ENCODE data around the gene ALCAM. TPM values are rescaled to one million over a fixed set of nuclear protein-coding genes. Genes with fewer than 3 reads are reported as not detected.

The ALCAM gene
- total RNA-seq, 1 donor from 2014 or later = 12.7 TPM

DNA sequence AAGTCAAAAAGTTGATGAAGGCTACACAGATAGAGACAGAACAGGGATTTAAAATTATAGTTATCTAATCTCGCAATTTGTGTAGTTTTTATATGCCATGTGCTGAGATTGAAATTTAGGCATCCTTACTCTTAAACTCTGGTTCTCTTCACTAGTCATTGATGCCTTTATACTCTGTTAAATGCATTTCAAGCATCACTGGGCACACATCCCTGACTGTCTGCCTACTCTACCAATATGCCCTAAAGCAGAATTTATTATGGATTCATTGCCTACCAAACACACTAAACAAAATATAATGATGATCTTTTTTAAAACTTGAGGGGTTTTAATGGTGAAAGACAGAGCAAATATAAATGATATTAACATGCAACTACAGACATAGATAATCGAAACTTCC lies 10.3 kb upstream of the ALCAM start:
- intact Hi-C loops (cut with micrococcal nuclease) = no loop called here

DNA sequence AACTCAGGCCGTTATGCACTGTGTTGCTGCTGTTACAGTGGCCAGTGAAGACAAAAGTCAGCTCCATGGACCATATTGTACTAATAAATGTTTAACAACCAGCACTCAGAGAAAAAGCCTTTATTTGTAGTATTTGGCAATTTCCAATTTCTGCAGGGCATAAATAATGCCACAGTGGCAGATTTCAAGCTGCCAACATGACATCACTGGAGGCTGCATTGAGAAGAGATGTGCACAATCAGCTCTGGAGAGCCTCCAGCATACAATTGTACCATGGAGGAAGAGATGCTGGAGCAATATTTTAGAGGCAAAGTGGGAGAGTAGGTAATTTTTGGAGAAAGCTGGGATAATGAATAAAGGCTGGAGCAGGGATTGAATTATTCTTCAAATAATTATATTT lies 9.7 kb upstream of the ALCAM start:
- intact Hi-C loops (cut with micrococcal nuclease) = no loop called here

DNA sequence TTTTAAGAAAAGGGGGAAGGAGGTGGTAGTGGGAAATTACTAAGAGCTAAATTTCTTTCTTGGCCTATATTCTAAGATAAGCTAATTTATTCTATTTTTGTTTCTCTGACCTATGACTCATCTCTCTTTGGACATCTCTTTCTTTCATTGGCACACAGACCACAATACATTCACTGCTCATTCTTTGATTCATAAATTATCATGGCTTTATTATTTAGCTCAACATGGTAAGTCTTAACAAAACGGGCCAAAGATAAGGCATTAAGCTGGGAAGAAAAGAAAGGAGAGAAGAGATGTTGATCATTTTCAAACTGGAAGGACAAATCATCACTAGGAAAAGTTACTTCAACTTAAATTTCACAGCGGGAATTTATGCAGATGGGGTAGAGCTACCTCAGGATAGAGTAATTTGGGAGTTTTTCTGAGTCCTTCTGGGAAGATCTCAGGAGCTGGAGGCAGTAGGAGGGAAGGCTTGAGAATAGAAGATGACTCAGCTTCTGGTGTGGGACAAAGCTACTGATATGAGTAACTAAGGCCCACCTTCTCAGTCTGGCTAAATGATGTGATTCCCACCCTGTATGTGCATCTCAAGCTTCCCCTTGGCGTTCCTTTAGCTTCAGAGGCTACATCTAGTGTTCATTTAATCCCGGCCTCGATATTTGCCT lies 7.5 kb upstream of the ALCAM start:
- intact Hi-C loops (cut with micrococcal nuclease) = no loop called here

DNA sequence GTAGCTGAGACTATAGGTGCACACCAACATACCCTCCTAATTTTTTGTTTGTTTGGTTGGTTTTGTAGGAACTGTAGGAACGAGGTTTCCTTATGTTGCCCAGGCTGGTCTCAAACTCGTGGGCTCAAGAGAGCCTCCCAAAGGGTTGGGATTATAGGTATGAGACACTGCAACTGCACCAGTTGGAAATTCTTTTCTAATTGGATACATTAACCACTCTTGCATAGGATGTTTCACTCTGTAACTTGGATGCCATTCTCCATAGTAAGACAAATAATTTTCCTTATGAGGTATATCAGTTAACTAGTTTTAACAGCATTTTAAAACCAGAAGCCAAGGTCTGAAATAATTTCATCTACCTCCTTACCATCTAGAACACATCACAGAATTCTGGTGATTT lies 6.7 kb upstream of the ALCAM start:
- intact Hi-C loops (cut with micrococcal nuclease) = no loop called here

- intact Hi-C loops (cut with micrococcal nuclease) = no loop called here
Observed at GRCh38 chr3:105362021-105362665, 4.6 kb upstream of the ALCAM start.

DNA sequence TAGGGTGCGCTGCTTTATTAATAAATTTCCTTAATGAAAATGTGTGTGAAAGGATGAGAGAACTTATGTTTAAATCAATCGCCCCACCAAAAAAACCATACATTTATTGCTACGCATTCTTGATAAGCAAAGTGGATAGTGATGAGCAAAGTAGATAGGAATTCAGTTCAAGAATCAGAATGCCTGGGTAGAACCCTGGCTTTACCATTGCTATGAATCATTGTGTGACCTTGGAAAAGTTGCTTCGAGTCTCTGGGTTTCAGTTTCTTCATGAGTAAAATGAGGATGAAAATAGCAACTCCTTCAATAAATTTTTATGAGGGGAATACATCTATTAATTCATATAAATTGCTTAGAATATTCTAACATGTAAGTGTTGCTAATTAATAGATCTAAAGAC lies 2.6 kb upstream of the ALCAM start:
- intact Hi-C loops (cut with micrococcal nuclease) = no loop called here

DNA sequence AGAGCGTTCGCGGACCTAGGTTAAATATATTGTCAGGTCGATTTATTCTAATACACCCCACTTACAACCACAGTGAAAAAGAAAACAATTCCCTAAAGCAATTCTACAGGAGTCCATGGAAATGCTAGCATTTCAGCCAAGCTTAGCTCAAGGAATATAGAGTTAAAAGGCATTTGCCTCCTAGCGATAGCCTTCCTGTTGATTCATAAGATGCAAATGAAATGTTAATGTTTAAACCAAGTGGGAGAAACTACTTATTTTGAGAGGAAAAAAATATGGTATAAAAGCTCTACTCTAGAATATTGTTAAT lies 1.7 kb upstream of the ALCAM start:
- intact Hi-C loops (cut with micrococcal nuclease) = loop anchor here (5.0 kb wide), 3 partner anchors 387 to 1877 kb away; no protein-coding TSS in a partner anchor

DNA sequence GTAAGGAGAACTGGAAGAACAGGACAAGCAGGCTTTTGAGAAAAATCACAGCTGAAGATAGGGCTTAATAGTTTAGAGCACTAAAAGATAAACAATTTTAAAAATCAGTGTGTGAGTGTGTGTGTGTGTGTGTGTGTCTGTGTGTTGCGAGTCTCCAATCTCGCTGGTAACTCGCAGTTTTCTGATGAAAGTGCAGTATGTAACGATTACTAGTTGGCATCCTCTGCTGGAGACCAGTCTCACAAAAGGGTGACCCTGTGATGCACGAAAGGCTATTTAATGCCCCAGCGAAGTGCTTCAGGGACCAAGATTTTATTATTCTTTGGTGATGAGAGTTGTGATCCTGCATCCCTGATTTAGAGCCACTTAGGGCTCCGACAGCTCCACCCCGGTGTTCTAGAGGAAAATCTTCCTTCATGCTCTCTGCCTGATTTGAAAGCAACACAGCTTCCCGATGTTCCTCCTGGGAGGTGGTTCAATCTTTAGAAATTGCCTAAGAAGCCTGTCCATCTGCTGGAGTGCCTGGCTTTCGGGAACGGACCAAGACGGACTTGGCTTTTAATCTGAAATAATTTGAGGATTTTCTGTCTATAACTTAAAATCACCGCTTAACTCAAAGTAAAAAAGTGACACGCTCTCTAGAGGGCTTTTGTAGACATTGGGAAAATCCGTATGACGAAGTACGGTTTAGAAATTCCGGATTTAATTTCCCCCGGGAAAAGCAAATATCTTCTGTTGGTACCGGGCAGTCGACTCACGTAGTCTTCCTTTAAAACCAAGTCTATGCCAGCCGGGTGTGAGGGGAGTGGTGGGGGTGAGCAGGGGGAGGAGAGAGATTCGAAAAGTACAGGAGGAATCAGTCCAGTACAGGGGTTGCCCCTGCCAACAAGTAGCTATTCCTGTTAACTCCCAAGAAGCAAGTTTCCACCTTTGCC lies 1.1 kb upstream of the ALCAM start:
- intact Hi-C loops (cut with micrococcal nuclease) = loop anchor here (2.0 to 5.0 kb wide), 5 partner anchors 387 to 1877 kb away; no protein-coding TSS in a partner anchor

DNA sequence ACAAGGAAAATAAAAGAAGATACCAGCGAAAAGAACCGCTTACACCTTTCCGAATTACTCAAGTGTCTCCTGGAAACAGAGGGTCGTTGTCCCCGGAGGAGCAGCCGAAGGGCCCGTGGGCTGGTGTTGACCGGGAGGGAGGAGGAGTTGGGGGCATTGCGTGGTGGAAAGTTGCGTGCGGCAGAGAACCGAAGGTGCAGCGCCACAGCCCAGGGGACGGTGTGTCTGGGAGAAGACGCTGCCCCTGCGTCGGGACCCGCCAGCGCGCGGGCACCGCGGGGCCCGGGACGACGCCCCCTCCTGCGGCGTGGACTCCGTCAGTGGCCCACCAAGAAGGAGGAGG lies 325 bp downstream of the ALCAM start:
- intact Hi-C loops (cut with micrococcal nuclease) = loop anchor here (2.0 to 5.0 kb wide), 5 partner anchors 385 to 1875 kb away; no protein-coding TSS in a partner anchor

DNA sequence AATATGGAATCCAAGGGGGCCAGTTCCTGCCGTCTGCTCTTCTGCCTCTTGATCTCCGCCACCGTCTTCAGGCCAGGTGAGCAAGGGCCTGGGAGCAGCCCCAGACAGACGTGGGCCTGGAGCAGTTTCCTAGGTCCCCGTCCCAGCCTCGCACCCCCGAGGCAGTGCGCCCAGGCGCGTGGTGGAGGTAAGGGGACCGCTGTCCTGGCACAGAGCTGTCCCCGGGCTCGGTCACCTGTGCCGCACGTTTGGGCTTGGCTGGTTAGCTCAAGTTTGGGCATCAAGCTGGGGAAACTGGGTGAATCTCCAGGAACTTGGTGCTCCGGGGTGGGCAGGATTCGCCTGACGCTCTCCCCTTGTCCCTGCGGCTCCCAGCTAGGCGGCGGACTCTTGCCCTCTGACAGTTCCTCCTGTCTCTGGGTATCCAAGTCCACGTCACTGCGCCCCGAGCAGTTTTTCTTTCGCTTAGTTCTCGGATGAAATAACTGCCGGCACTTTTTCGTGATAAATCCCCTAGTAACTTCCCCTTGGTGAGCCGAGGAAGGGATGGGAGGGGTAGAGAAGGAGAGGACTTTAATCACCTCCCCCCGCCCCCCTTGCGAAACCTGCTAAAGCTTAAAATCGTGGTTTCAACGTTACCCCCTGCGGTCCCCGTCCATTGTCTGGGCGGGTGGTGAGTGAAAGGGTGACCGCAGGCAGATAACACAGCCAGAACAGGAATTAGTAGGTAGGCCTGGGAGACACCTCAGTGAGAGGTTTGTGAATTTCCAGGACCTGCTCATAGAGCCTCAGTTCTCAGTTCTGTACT lies 901 bp downstream of the ALCAM start:
- intact Hi-C loops (cut with micrococcal nuclease) = loop anchor here (1.0 to 5.0 kb wide), 9 partner anchors 151 to 1875 kb away; partner anchors contain the start of gene CBLB

DNA sequence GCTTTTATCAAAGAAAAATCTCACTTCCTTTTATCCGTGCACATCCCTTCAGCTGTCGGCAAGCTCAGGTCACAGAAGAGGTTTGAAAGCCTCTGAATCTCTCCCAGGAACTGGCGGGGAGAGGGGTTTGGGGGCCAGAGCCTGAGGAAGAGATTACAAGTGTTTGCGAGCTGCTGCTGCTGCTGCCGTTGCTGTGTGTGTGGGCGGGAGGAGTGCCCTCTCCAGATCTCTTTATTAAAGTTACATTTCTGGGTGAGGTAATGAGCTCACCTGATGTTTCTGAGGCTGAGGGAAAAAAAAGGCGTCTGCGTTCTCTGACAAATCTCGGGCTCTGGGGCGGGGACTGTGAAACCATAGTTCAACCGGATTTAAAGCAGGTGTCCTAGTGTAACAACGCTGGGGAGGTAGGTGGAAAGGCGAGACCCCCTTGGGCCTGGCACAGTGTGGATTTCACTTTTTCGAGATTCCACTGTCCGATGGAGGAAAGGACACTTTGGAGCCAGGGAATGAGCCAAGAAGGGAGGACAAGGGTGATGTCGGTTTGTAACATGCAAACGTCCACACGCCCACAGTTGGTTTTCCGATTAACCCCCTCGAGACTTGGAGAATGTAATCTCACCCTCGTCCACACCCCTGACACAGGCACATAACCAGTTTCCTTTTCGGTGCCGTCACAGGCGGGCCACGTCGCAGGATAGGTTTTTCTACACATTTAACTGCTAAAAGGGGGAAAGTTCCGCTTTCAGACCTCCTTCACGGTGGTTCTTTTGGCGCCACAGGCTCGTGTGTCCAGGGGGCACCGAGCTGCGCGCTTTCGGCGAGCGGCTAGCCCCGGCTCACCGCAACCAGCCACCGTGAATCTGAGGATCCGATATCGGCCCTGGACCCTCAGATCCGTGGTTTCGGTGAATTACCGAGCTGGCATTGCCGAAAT lies 2.1 kb downstream of the ALCAM start:
- intact Hi-C loops (cut with micrococcal nuclease) = loop anchor here (1.0 to 5.0 kb wide), 10 partner anchors 150 to 1873 kb away; partner anchors contain the start of gene CBLB

DNA sequence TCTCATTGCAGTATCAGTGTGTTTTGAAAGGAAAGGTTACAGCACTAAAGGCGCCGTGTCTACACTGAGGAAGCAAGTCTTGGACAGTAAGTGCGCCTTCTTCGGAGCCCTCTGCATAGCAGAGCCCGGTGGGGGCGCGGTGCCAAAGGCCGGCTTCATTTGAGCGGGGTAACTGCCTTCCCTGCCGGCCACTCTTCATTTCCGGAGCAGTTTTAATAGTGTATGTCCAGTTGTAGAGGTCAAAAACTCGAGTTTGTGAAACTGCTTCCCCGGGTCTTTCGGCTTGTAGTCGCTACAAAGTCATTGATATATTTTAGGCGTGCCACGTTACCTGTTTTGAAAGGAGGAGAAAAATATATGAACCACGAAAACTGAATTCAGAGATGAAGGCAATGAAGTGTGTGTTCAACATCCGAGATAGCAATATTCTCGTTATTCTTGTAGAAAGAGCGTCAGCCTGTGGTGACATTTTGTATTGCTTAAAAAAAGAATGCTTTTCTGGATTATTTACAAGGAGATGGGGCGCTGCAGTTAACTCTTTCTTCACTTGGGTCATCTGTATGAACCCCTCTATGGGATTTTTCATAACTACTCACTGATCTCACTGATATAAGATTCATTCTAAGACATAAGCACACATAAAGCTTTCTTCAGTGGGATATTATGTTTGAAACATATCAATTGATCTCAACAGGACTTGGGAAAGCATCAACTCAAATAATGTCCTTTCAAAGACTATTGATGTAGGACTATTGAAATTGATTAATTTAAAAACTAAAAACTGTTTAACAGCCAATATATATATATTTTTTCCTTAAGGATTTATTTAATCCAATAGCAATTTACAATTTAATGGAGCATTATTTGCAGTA lies 3.0 kb downstream of the ALCAM start:
- intact Hi-C loops (cut with micrococcal nuclease) = loop anchor here (1.0 to 5.0 kb wide), 9 partner anchors 149 to 1873 kb away; no protein-coding TSS in a partner anchor

GRCh38 chr3:105373383-105373782 lies 6.7 kb downstream of the ALCAM start:
- intact Hi-C loops (cut with micrococcal nuclease) = no loop called here

- intact Hi-C loops (cut with micrococcal nuclease) = no loop called here
Observed at GRCh38 chr3:105375750-105376511, 9.2 kb downstream of the ALCAM start.

DNA sequence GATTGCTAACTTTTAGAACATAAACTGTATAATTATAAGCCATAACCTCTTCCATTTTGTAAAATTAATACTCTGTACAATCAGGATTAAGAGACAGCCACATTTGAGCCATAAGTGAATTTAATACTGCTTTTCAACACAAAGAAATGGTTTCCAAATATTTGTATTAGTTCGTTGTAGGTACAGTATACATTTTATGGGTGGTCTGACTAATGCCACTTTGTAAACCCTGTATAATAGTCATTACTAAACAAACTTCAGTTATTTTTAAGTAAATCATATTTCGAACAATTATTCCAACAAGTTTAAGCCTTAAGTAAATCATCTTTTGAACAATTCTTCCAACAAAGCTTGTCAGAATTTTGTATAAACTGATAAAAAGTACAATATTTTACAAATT lies 11.0 kb downstream of the ALCAM start:
- intact Hi-C loops (cut with micrococcal nuclease) = no loop called here

DNA sequence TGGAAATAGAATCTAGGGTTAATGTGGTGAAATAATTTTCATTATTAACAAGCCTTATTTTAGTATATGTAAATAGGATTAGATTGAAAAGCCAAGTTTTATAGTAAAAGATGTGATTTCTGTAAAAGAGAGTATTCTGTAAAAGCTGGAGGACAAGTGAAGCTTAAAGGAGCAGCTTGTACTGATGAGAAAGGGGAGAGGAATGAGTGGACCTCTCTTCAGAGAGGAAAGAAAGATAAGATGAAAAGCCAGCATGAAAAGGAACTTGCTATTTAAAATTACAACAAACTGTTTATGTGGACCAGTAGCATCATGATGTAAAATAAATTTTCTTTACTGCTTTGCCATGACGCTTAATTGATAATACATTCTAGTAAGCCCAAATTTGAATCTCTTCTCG lies 18.5 kb downstream of the ALCAM start:
- intact Hi-C loops (cut with micrococcal nuclease) = no loop called here

DNA sequence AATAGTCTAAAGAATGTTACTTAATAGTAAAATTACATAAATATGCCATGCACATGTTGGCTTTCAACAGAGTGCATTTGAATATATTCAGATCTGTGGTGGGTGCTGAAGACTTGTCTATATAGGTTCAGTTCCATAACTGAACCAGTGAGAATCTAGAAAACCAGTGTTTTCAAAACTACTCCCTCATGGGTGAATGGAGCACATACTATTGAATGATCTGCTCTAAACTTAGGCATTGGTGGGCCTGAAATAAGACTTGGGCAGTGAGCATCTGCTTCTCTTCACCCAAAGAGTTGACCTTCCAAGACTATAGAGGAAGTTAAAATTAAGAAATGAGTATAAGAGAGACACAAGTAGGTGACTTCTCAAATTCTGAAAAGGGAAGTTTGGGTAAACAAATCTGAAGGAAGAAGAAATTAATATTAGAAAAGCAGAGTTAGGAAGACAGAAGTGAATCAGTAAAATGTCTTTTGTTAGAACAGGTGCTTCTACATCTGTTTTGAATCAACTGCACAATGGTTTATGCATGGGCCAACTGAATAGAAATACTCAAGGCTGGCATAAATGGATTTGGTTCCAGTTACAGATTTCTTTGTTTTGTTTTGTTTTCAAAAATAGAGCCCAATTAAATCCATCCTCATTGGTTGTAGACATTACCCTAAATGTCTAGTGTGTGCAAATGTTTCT lies 19.3 kb downstream of the ALCAM start:
- intact Hi-C loops (cut with micrococcal nuclease) = no loop called here
